CD14-positive monocyte (primary cell): ENCODE results near the gene PTGDR. TPM values are rescaled to one million over a fixed set of nuclear protein-coding genes. Genes with fewer than 3 reads are reported as not detected.

Experiments
- DNase-seq, 3 donors: peaks; one replicate each; pipeline ENCODE4 v3.0.0-alpha.2; 2011 to 2022
- H2AFZ ChIP-seq: 2 replicates; pipeline ENCODE4 v1.6.0; 2012; ENCODE audit warnings: mild to moderate bottlenecking, low read depth, low read length, inconsistent platforms; ENCODE audit not compliant: insufficient read depth, poor library complexity, severe bottlenecking
- H3K27ac ChIP-seq, 2 donors: 1 replicate in 1 of 2; 2 replicates in 1 of 2; pipeline ENCODE4 v1.5.1; 2012 to 2013; ENCODE audit warnings: low read length in 2 of 2, control low read depth in 1 of 2, inconsistent platforms in 1 of 2, low read depth in 1 of 2, mild to moderate bottlenecking in 1 of 2
- H3K27me3 ChIP-seq, 2 donors: one replicate each; pipeline versions ENCODE4 v1.6.0 to v1.6.1; 2011 to 2013; ENCODE audit warnings: low read length in 2 of 2; ENCODE audit not compliant: control insufficient read depth in 2 of 2, insufficient read depth in 2 of 2
- H3K36me3 ChIP-seq, 2 donors: replicated peaks in 1 of 2; 1 replicate in 1 of 2; 2 replicates in 1 of 2; pipeline versions ENCODE4 v1.5.1 to v1.6.1; 2012 to 2013; ENCODE audit warnings: low read length in 2 of 2, control low read depth in 1 of 2, inconsistent platforms in 1 of 2, mild to moderate bottlenecking in 1 of 2; ENCODE audit not compliant: insufficient read depth in 2 of 2, control insufficient read depth in 1 of 2
- H3K4me1 ChIP-seq, 2 donors: 1 replicate in 1 of 2; 2 replicates in 1 of 2; pipeline versions ENCODE4 v1.5.1 to v1.6.1; 2012 to 2013; ENCODE audit warnings: low read length in 2 of 2, control low read depth in 1 of 2, inconsistent platforms in 1 of 2, mild to moderate bottlenecking in 1 of 2, moderate library complexity in 1 of 2; ENCODE audit not compliant: insufficient read depth in 2 of 2, control insufficient read depth in 1 of 2
- H3K4me2 ChIP-seq: replicated peaks from 2 replicates; pipeline ENCODE3; 2012; ENCODE audit warnings: low read length, moderate library complexity, mild to moderate bottlenecking; ENCODE audit not compliant: poor library complexity, severe bottlenecking; ENCODE audit errors: extremely low read depth
- H3K4me3 ChIP-seq, 3 experiments: fragments of 200-600 bp in 1 of 3; sonication (generic) in 1 of 3; replicated peaks in 1 of 3; 1 replicate in 2 of 3; 2 replicates in 1 of 3; pipeline ENCODE4 v1.5.1; 2011 to 2013; ENCODE audit warnings: low read length in 3 of 3, mild to moderate bottlenecking in 3 of 3, control low read depth in 2 of 3, low read depth in 2 of 3, inconsistent platforms in 1 of 3, moderate library complexity in 1 of 3
- H3K79me2 ChIP-seq: 2 replicates; pipeline ENCODE4 v1.6.0; 2012; ENCODE audit warnings: mild to moderate bottlenecking, control low read depth, inconsistent platforms, low read length, moderate library complexity; ENCODE audit not compliant: insufficient read depth
- H3K9ac ChIP-seq: 2 replicates; pipeline ENCODE4 v1.6.0; 2017; ENCODE audit warnings: low read length, mild to moderate bottlenecking; ENCODE audit not compliant: insufficient read depth, poor library complexity, severe bottlenecking
- H3K9me3 ChIP-seq, 2 donors: replicated peaks in 1 of 2; 1 replicate in 1 of 2; 2 replicates in 1 of 2; pipeline versions ENCODE4 v1.5.1 to v1.6.1; 2012 to 2013; ENCODE audit warnings: low read length in 2 of 2, control low read depth in 1 of 2; ENCODE audit not compliant: control insufficient read depth in 1 of 2, insufficient read depth in 1 of 2
- H4K20me1 ChIP-seq: 2 replicates; pipeline ENCODE4 v1.6.0; 2012; ENCODE audit warnings: mild to moderate bottlenecking, low read length, control low read depth, moderate library complexity; ENCODE audit not compliant: insufficient read depth
- H3K27ac Mint-ChIP-seq, 7 donors: one replicate each; pipeline ENCODE4 v1.8.0; 2020; ENCODE audit warnings: mild to moderate bottlenecking in 7 of 7, mixed read lengths in 7 of 7, moderate library complexity in 6 of 7, inconsistent platforms in 2 of 7
- H3K27me3 Mint-ChIP-seq, 3 donors: one replicate each; pipeline ENCODE4 v1.8.0; 2021 to 2022; ENCODE audit warnings: low read depth in 3 of 3, mild to moderate bottlenecking in 3 of 3, mixed read lengths in 3 of 3, moderate library complexity in 3 of 3, inconsistent platforms in 1 of 3
- H3K36me3 Mint-ChIP-seq, 2 donors: one replicate each; pipeline ENCODE4 v1.8.0; 2020; ENCODE audit warnings: mixed read lengths in 2 of 2, inconsistent platforms in 1 of 2, mild to moderate bottlenecking in 1 of 2
- H3K4me1 Mint-ChIP-seq: one replicate; pipeline ENCODE4 v1.8.0; 2020; ENCODE audit warnings: mild to moderate bottlenecking, mixed read lengths
- H3K4me3 Mint-ChIP-seq, 2 donors: one replicate each; pipeline ENCODE4 v1.8.0; 2020; ENCODE audit warnings: mild to moderate bottlenecking in 2 of 2, mixed read lengths in 2 of 2, moderate library complexity in 1 of 2
- H3K9me3 Mint-ChIP-seq, 7 donors: one replicate each; pipeline ENCODE4 v1.8.0; 2020 to 2022; ENCODE audit warnings: mixed read lengths in 7 of 7, mild to moderate bottlenecking in 6 of 7, moderate library complexity in 6 of 7, inconsistent platforms in 2 of 7
- CTCF ChIP-seq: fragments of 200-600 bp; IDR thresholded peaks from one replicate; pipeline ENCODE4 v1.8.0; 2022; ENCODE audit warnings: antibody characterized with exemption, mild to moderate bottlenecking
- whole genome bisulfite sequencing: methylation state at CpG from one replicate; pipeline ENCODE4 v1.1.5; 2013; ENCODE audit warnings: missing lambda C conversion rate; ENCODE audit not compliant: insufficient coverage; 5-methylcytosine and 5-hydroxymethylcytosine counted together
- intact Hi-C, 2 donors: fragments of 100-400 bp; cut with micrococcal nuclease; formaldehyde crosslinking; loops; one replicate each; pipeline versions ENCODE4 v1.15.0 to v1.15.1; 2023
- polyA plus RNA-seq, 3 donors: library from polyadenylated mRNA; depleted of rRNA in 1 of 3; unstranded in 2 of 3; stranded (reverse) in 1 of 3; fragments of 300-500 nt in 2 of 3; fragments of >200 nt in 1 of 3; fragmentation: Illumina TruSeq in 2 of 3; gene quantifications; 1 replicate in 2 of 3; 2 replicates in 1 of 3; pipeline ENCODE4 v1.2.3, GENCODE V29; 2012 to 2021

Gene PTGDR
- polyA plus RNA-seq, 3 donors: not detected

- peak overlapping the region; percentile 59 for H3K9ac ChIP-seq
- peaks cover 4% of the 10 kb centered on the region for H4K20me1 ChIP-seq
- peak overlapping the region in 1 of 3 experiments; percentile 46 for H3K4me3 ChIP-seq
- peak; percentile 89 to 98 (median 97) for DNase-seq
- H3K27ac Mint-ChIP-seq: peak overlapping the region; percentile 95 to 100 (median 98)
- H3K79me2 ChIP-seq: peaks cover 75% of the 10 kb centered on the region
- peak overlapping the region; percentile 49 for H3K4me2 ChIP-seq
- peaks cover 60% of the 10 kb centered on the region for H3K4me1 Mint-ChIP-seq
- peaks cover 6 to 14% of the 10 kb centered on the region in 2 donors for H3K9me3 ChIP-seq
- 0% methylated on average over 1 of the region's 3 CpGs for WGBS
- H3K36me3 ChIP-seq: peaks cover 5 to 30% of the 10 kb centered on the region in 2 donors
- no peaks in the 10 kb centered on the region for H3K27me3 ChIP-seq
- H3K27ac ChIP-seq: peak overlapping the region; percentile 83 to 85
- no peak for TF ChIP-seq CTCF
- no peaks in the 10 kb centered on the region for H3K27me3 Mint-ChIP-seq
- peaks cover 45 to 49% of the 10 kb centered on the region in 2 donors for H3K4me1 ChIP-seq
- peak overlapping the region; percentile 74 to 80 for H3K4me3 Mint-ChIP-seq
- no peak overlapping the region for H2AFZ ChIP-seq
- peaks cover 10 to 26% (median 14%) of the 10 kb centered on the region in 7 donors for H3K9me3 Mint-ChIP-seq
- intact Hi-C loops: no loop called here
- H3K36me3 Mint-ChIP-seq: peaks cover 57 to 64% of the 10 kb centered on the region in 2 donors
These were observed 57.6 kb downstream of the PTGDR start for GRCh38 chr14:52325126-52325525.

- H3K79me2 ChIP-seq: peaks cover 71% of the 10 kb centered on the region
- H3K36me3 Mint-ChIP-seq: peaks cover 57 to 64% of the 10 kb centered on the region in 2 donors
- peaks cover 10 to 26% (median 14%) of the 10 kb centered on the region in 7 donors for H3K9me3 Mint-ChIP-seq
- DNase-seq: no peak
- TF ChIP-seq CTCF: no peak
- peak overlapping the region; percentile 91 to 99 (median 97) for H3K27ac Mint-ChIP-seq
- intact Hi-C loops: loop anchor here in 1 of 2 donors (2.0 kb wide), 1 partner anchor 13 kb away; no protein-coding TSS in a partner anchor
- H3K27me3 ChIP-seq: no peaks in the 10 kb centered on the region
- H3K27ac ChIP-seq: peak overlapping the region in 1 of 2 donors; percentile 83
- H3K36me3 ChIP-seq: peaks cover 7 to 32% of the 10 kb centered on the region in 2 donors
- peak overlapping the region in 1 of 3 experiments; percentile 46 for H3K4me3 ChIP-seq
- WGBS: 100% methylated on average over 1 of the region's 3 CpGs
- peaks cover 6 to 14% of the 10 kb centered on the region in 2 donors for H3K9me3 ChIP-seq
- H3K4me1 ChIP-seq: peaks cover 45 to 49% of the 10 kb centered on the region in 2 donors
- peaks cover 55% of the 10 kb centered on the region for H3K4me1 Mint-ChIP-seq
- H3K9ac ChIP-seq: no peak overlapping the region
- peaks cover 0 to 1% (median 0%) of the 10 kb centered on the region in 3 donors for H3K27me3 Mint-ChIP-seq
- peak overlapping the region; percentile 17 to 61 for H3K4me3 Mint-ChIP-seq
- peak overlapping the region; percentile 48 for H3K4me2 ChIP-seq
- no peak overlapping the region for H2AFZ ChIP-seq
- peaks cover 4% of the 10 kb centered on the region for H4K20me1 ChIP-seq
These were observed 58.1 kb downstream of the PTGDR start for GRCh38 chr14:52325630-52326029.

Other genes with a start within 250 kb of the PTGDR start
- not detected for gene NID2, start 198.6 kb upstream of the PTGDR start, polyA plus RNA-seq
- 10 to 100 TPM; 51.5 to 90.4 (median 72.8) TPM for gene PTGER2, start 46.6 kb downstream of the PTGDR start, polyA plus RNA-seq